Vagina (tissue), 2 donors: Measurements from ENCODE around the gene TOMM40. TPM values are rescaled to one million over a fixed set of nuclear protein-coding genes. Genes with fewer than 3 reads are reported as not detected.
A peak's percentile ranks its signal among the peaks of the same experiment; 100 is the strongest.

Experiments used
- DNase-seq, 2 donors: peaks; one replicate each; pipeline ENCODE4 v3.0.0-alpha.2; 2017; ENCODE audit errors: extremely low spot score in 2 of 2
- H3K27ac ChIP-seq: fragments of 200-600 bp; sonication (generic); one replicate; pipeline ENCODE4 v1.5.1; 2019
- H3K27me3 ChIP-seq: fragments of 200-600 bp; sonication (generic); one replicate; pipeline ENCODE4 v1.5.1; 2019
- H3K36me3 ChIP-seq, 2 donors: fragments of 200-600 bp; sonication (generic); one replicate each; pipeline ENCODE4 v1.5.1; 2017 to 2019
- H3K4me1 ChIP-seq: fragments of 200-600 bp; sonication (generic); one replicate; pipeline ENCODE4 v1.5.1; 2019
- H3K4me3 ChIP-seq, 2 donors: fragments of 200-600 bp; sonication (generic); 1 replicate in 1 of 2; 2 replicates in 1 of 2; pipeline ENCODE4 v1.5.1; 2016 to 2019
- H3K9me3 ChIP-seq: fragments of 200-600 bp; sonication (generic); one replicate; pipeline ENCODE4 v1.5.1; 2019
- POLR2A ChIP-seq, 2 donors: fragments of 450-650 bp; IDR thresholded peaks; one replicate each; pipeline ENCODE4 v1.6.1; 2017; ENCODE audit warnings: antibody characterized with exemption in 2 of 2, mild to moderate bottlenecking in 2 of 2, moderate library complexity in 2 of 2
- POLR2AphosphoS5 ChIP-seq, 2 donors: sonication (generic); formaldehyde crosslinking; IDR thresholded peaks; one replicate each; pipeline ENCODE4 v1.9.0; 2017; ENCODE audit warnings: antibody characterized with exemption in 2 of 2, mild to moderate bottlenecking in 2 of 2, low read depth in 1 of 2; ENCODE audit not compliant: insufficient read depth in 1 of 2
- intact Hi-C: fragments of 100-400 bp; cut with DNase I; formaldehyde crosslinking; loops from one replicate; pipeline ENCODE4 v1.15.1; 2023
- total RNA-seq: library from RNA; depleted of rRNA; stranded (reverse); fragments of >200 nt; gene quantifications from one replicate; pipeline ENCODE4 v1.2.3, GENCODE V29; 2016
- TF ChIP-seq, protein P1 (sequence below), 3 experiments: fragments of 450-650 bp in 2 of 3; fragments of 200-600 bp in 1 of 3; sonication (generic) in 1 of 3; IDR thresholded peaks; one replicate each; pipeline ENCODE4 v1.5.1; 2017 to 2019; ENCODE audit warnings: antibody characterized with exemption in 3 of 3, mild to moderate bottlenecking in 2 of 3, moderate library complexity in 2 of 3

TOMM40 gene
- total RNA-seq, 1 donor from 2014 or later = 31.4 TPM

DNA sequence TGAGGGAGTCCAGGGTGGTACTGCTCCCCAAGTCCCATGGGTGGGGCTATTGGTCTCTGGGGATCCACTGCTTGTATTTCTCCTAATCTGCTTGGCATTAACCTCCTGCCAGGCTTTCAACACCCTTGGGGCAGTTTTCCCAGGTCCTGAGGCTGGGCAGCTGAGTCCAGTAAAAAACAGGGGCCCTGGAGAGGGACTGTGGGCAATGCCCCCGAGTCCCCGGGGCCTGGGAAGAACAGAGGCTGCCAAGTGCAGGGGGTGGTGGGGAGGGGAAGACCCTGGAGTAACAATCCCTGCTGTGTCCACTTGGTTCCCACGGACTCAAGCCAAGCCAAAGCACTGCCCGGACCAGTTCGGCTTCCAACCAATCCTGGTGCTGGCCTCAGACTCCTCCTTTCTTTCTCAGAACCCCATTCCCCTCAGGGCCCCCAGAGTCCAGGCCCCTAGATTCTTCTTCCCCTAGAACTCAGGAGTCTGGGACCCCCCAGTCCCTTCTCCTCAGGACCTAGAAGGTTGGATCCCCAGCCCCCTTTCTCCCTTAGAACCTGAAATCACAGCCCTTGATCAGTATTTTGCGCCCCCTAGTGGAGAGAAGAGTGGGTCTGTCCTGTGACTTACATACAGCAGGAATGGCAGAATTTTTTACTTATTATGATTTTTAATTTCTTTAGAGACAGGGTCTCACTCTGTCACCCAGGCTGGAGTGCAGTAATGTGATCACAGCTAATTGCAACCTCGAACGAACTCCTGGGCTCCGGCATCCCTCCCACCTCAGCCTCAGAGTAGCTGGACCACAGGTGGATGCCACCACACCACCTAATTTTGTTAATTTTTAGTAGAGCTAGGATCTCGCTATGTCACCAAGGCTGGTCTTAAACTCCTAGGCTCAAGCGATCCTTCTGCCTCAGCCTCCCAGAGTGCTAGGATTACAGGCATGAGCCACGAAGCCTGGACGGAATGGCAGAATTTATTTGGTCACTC, 60.4 kb downstream of the TOMM40 start:
- H3K27ac ChIP-seq = peak overlapping the region; percentile 47
- H3K27me3 ChIP-seq = no peaks in the 10 kb centered on the region
- H3K36me3 ChIP-seq = no peaks in the 10 kb centered on the region
- TF ChIP-seq POLR2A (IDR thresholded peaks at IDR 0.05) = no peak
- peak in 1 of 2 donors; percentile 9 for TF ChIP-seq POLR2AphosphoS5 (IDR thresholded peaks at IDR 0.05; ENCODE audit: insufficient read depth in 1 of 2, low read depth in 1 of 2)
- TF ChIP-seq, protein P1, sequence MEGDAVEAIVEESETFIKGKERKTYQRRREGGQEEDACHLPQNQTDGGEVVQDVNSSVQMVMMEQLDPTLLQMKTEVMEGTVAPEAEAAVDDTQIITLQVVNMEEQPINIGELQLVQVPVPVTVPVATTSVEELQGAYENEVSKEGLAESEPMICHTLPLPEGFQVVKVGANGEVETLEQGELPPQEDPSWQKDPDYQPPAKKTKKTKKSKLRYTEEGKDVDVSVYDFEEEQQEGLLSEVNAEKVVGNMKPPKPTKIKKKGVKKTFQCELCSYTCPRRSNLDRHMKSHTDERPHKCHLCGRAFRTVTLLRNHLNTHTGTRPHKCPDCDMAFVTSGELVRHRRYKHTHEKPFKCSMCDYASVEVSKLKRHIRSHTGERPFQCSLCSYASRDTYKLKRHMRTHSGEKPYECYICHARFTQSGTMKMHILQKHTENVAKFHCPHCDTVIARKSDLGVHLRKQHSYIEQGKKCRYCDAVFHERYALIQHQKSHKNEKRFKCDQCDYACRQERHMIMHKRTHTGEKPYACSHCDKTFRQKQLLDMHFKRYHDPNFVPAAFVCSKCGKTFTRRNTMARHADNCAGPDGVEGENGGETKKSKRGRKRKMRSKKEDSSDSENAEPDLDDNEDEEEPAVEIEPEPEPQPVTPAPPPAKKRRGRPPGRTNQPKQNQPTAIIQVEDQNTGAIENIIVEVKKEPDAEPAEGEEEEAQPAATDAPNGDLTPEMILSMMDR (IDR thresholded peaks at IDR 0.05) = peak; percentile 77 to 90 (median 81)
- no peak for DNase-seq
- no peak overlapping the region for H3K4me3 ChIP-seq
- H3K4me1 ChIP-seq = peaks cover 31% of the 10 kb centered on the region
- intact Hi-C loops = loop anchor here (5.0 kb wide), 1 partner anchor 49 kb away; no protein-coding TSS in a partner anchor
- no peaks in the 10 kb centered on the region for H3K9me3 ChIP-seq

Other genes with a start within 250 kb of the TOMM40 start
- gene PVR, start 247.3 kb upstream of the TOMM40 start, total RNA-seq = 26.0 TPM
- 7.1 TPM for gene CEACAM19, start 219.8 kb upstream of the TOMM40 start, total RNA-seq
- gene CEACAM16, start 192.1 kb upstream of the TOMM40 start, total RNA-seq = not detected
- 86.9 TPM for gene BCL3, start 142.5 kb upstream of the TOMM40 start, total RNA-seq
- gene CBLC, start 113.4 kb upstream of the TOMM40 start, total RNA-seq = 42.2 TPM
- 57.2 TPM for gene BCAM, start 82.2 kb upstream of the TOMM40 start, total RNA-seq
- gene NECTIN2, start 45.0 kb upstream of the TOMM40 start, total RNA-seq = 72.9 TPM
- 170 TPM for gene APOE, start 14.5 kb downstream of the TOMM40 start, total RNA-seq
- gene APOC1, start 23.4 kb downstream of the TOMM40 start, total RNA-seq = 14.5 TPM
- not detected for gene APOC4, start 51.0 kb downstream of the TOMM40 start, total RNA-seq
- not detected for gene APOC2, start 54.8 kb downstream of the TOMM40 start, total RNA-seq
- 130 TPM for gene CLPTM1, start 64.1 kb downstream of the TOMM40 start, total RNA-seq
- gene RELB, start 110.2 kb downstream of the TOMM40 start, total RNA-seq = 2.9 TPM
- gene CLASRP, start 147.8 kb downstream of the TOMM40 start, total RNA-seq = 93.5 TPM
- gene ZNF296, start 185.2 kb downstream of the TOMM40 start, total RNA-seq = 5.6 TPM
- gene GEMIN7, start 188.0 kb downstream of the TOMM40 start, total RNA-seq = 42.0 TPM
- gene PPP1R37, start 201.9 kb downstream of the TOMM40 start, total RNA-seq = 23.8 TPM